Measurements from ENCODE around the gene DNAJB11. TPM values are rescaled to one million over a fixed set of nuclear protein-coding genes. Genes with fewer than 3 reads are reported as not detected.
"Not testable (repeated sequence)": the region's sequence is repeated elsewhere in the genome, so short reads cannot be mapped to it uniquely, and the experiment has no call there.

Gene DNAJB11
- total RNA-seq, 1 donor from 2014 or later = 71.2 TPM

DNA sequence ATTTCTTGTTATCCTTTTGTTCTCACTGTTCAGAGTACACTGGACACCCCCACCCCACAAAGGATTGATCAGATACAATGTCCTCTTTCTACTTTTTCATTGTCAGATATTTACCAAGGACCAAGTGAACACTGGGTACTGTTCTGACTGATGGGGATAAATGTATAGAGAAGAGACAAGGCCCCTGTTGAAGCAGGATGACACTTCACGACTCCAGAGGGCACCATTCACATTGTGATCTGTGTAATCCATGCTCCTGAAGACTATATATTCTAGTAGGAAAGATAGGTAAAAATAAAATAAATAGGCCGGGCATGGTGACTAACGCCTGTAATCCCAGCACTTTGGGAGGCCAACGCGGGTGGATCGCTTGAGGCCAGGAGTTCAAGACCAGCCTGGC, 19.1 kb upstream of the DNAJB11 start:
- H3K9me3 Mint-ChIP-seq (ENCODE audit: unreplicated experiment) = no peaks in the 10 kb centered on the region
- DNase-seq (ENCODE audit: low spot score) = no peak
- H3K27ac Mint-ChIP-seq (ENCODE audit: unreplicated experiment) = no peak overlapping the region
- no peak overlapping the region for H3K4me3 Mint-ChIP-seq (ENCODE audit: unreplicated experiment)
- H3K4me1 Mint-ChIP-seq (ENCODE audit: unreplicated experiment) = no peaks in the 10 kb centered on the region
- TF ChIP-seq, protein P1, sequence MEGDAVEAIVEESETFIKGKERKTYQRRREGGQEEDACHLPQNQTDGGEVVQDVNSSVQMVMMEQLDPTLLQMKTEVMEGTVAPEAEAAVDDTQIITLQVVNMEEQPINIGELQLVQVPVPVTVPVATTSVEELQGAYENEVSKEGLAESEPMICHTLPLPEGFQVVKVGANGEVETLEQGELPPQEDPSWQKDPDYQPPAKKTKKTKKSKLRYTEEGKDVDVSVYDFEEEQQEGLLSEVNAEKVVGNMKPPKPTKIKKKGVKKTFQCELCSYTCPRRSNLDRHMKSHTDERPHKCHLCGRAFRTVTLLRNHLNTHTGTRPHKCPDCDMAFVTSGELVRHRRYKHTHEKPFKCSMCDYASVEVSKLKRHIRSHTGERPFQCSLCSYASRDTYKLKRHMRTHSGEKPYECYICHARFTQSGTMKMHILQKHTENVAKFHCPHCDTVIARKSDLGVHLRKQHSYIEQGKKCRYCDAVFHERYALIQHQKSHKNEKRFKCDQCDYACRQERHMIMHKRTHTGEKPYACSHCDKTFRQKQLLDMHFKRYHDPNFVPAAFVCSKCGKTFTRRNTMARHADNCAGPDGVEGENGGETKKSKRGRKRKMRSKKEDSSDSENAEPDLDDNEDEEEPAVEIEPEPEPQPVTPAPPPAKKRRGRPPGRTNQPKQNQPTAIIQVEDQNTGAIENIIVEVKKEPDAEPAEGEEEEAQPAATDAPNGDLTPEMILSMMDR (IDR thresholded peaks at IDR 0.05; ENCODE audit: unreplicated experiment) = no peak
- H3K27me3 Mint-ChIP-seq (ENCODE audit: unreplicated experiment) = peaks cover 2% of the 10 kb centered on the region
- peaks cover 10% of the 10 kb centered on the region for H3K36me3 Mint-ChIP-seq (ENCODE audit: low read depth, unreplicated experiment)

DNA sequence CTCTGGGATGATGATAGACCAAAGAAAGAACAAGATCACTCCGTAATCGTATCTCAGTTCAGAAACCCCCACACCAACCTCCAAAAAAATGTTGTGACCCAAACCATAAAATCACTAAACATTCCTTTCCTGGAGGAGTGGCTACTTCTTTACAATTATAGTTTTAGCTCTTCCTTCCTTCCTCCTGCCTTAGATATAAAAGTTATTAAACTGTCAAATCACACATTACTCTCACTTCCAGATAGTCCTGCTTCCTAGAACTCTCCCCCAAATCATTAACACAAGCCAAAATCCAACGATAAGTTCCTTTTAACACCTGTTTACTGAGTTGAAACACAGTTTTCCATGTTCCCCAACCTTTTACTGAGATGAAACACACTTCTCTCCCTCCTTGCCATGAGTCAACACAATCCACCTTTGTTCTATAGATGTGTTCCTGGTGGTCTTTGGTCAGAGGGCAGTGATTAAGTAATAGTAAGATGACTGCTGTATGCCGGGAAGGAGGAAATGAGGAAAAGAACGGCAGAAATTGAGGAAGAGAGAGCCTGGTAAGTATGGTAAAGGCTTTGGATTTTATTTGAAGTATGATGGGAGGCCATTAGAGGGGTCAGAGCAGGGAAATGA, 18.0 kb upstream of the DNAJB11 start:
- no peak for DNase-seq (ENCODE audit: low spot score)
- TF ChIP-seq, protein P1 (IDR thresholded peaks at IDR 0.05; ENCODE audit: unreplicated experiment) = no peak
- Mint-ChIP-seq H3K4me3 (ENCODE audit: unreplicated experiment) (no peak overlapping the region), H3K4me1 (ENCODE audit: unreplicated experiment) (no peaks in the 10 kb centered on the region), H3K27ac (ENCODE audit: unreplicated experiment) (no peak overlapping the region), H3K9me3 (ENCODE audit: unreplicated experiment) (no peaks in the 10 kb centered on the region), H3K27me3 (ENCODE audit: unreplicated experiment) (peaks cover 2% of the 10 kb centered on the region), H3K36me3 (ENCODE audit: low read depth, unreplicated experiment) (peaks cover 10% of the 10 kb centered on the region)

DNA sequence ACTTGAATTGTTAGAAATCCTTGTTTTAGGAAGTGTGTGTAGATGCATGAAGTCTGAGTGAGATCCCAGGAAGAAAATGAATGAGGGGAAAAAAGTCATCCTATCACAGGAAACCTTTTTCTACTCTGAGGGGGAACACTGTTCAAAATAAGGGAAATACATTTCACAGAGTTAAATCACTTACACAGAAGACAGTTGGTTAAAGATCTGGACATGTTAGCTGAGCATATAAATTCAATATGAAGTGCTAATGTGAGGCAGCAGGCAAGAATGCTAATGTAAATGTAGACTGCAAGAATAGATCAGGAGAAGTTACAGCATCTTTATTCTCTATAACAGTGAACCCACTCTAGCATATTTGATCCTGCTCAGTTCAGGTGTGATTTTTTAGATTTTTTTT, 5.9 kb upstream of the DNAJB11 start:
- Mint-ChIP-seq H3K9me3 (ENCODE audit: unreplicated experiment) (no peaks in the 10 kb centered on the region), H3K4me3 (ENCODE audit: unreplicated experiment) (no peak overlapping the region), H3K4me1 (ENCODE audit: unreplicated experiment) (peaks cover 21% of the 10 kb centered on the region), H3K36me3 (ENCODE audit: low read depth, unreplicated experiment) (peaks cover 5% of the 10 kb centered on the region), H3K27ac (ENCODE audit: unreplicated experiment) (peak overlapping the region; percentile 26), H3K27me3 (ENCODE audit: unreplicated experiment) (no peaks in the 10 kb centered on the region)
- TF ChIP-seq, protein P1 (IDR thresholded peaks at IDR 0.05; ENCODE audit: unreplicated experiment) = no peak
- DNase-seq (ENCODE audit: low spot score) = no peak

DNA sequence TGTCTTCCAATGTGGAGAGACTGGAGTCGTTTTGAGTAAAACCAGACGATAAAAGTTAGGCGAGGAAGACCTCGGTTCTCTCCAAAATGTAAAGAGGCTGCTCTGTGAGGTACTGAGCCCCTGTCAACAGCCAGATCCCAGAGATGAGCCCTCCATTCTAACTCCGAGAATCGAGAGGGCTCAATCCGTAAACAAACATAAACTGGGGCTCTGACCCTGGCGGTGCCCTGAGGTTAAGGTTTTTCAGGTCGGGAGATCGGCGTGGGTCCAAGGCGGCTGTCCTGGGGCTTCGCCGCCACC, 3.8 kb upstream of the DNAJB11 start:
- peaks cover 12% of the 10 kb centered on the region for H3K36me3 Mint-ChIP-seq (ENCODE audit: low read depth, unreplicated experiment)
- TF ChIP-seq, protein P1 (IDR thresholded peaks at IDR 0.05; ENCODE audit: unreplicated experiment) = no peak
- H3K4me3 Mint-ChIP-seq (ENCODE audit: unreplicated experiment) = peak overlapping the region; percentile 95
- DNase-seq (ENCODE audit: low spot score) = no peak
- H3K4me1 Mint-ChIP-seq (ENCODE audit: unreplicated experiment) = peaks cover 30% of the 10 kb centered on the region
- H3K27ac Mint-ChIP-seq (ENCODE audit: unreplicated experiment) = peak overlapping the region; percentile 85
- no peaks in the 10 kb centered on the region for H3K9me3 Mint-ChIP-seq (ENCODE audit: unreplicated experiment)
- peaks cover 5% of the 10 kb centered on the region for H3K27me3 Mint-ChIP-seq (ENCODE audit: unreplicated experiment)

DNA sequence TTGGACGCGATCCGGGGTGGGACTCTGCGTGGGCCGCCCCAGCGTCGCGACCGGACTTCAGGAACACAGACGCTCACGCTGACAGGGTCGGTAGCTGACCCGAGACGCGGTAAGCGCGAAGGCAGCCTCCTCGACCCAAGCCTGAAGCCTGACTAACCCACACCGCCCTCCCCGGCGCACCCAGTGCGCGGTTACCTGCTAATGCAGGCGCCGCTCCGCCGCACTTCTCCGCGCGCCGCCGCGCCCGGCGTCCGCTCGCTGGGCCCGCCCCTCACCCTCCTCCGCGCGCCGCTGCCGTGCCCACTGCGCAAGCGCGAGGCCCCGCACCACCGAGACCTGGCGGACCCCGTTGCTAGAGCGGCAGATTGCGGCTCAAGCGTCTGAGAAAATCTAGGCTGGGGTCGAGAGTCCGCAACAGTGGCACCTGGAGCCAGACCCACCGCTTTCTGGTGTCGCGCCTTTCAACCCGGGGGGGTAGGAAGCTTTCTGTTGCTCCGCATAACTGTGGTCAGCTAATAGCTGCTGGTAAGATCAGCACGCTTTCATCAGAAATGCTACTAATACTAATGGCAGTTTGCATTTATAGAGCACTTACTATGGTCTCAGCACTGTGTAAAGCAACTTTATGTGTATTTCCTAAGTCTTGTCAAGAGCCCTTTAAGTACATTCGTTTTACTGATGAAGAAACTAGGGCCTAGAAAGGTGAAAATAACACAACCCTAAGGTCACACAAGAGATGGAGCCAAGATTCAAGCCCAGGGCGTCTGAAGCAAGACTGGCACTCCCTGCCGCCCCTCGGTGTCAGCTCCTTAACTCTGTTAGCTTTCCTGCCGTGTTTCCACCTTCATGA, 3.2 kb upstream of the DNAJB11 start, which contains the start of gene TBCCD1:
Gene TBCCD1 (minus strand): TSS at position 268 of the 850 bp plus-strand sequence. CDS start 3,010 bp downstream, outside the sequence.
- Mint-ChIP-seq H3K36me3 (ENCODE audit: low read depth, unreplicated experiment) (peaks cover 12% of the 10 kb centered on the region), H3K27ac (ENCODE audit: unreplicated experiment) (peak within 1 kb of the TSS; percentile 85), H3K4me3 (ENCODE audit: unreplicated experiment) (peak within 1 kb of the TSS; percentile 95), H3K27me3 (ENCODE audit: unreplicated experiment) (peaks cover 5% of the 10 kb centered on the region), H3K9me3 (ENCODE audit: unreplicated experiment) (no peaks in the 10 kb centered on the region), H3K4me1 (ENCODE audit: unreplicated experiment) (peaks cover 30% of the 10 kb centered on the region)
- DNase-seq (ENCODE audit: low spot score) = peak; percentile 98
- TF ChIP-seq, protein P1 (IDR thresholded peaks at IDR 0.05; ENCODE audit: unreplicated experiment) = no peak

DNA sequence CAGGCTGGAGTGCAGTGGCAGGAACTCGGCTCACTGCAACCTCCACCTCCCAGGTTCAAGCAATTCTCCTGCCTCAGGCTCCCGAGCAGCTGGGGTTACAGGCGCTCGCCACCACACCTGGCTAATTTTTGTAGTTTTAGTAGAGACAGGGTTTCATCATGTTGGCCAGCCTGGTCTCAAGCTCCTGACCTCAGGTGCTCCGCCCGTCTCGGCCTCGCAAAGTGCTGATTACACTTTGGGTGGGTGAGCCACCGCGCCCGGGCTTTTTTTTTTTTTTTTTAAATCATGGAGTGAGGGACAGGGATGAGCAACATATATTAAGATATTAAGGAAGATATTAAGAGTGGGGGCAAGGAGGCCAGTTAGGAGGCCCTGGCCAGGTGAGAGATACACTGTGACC, 1.2 kb upstream of the DNAJB11 start:
- H3K36me3 Mint-ChIP-seq (ENCODE audit: low read depth, unreplicated experiment) = peaks cover 12% of the 10 kb centered on the region
- H3K27ac Mint-ChIP-seq (ENCODE audit: unreplicated experiment) = peak overlapping the region; percentile 85
- H3K4me1 Mint-ChIP-seq (ENCODE audit: unreplicated experiment) = peaks cover 29% of the 10 kb centered on the region
- H3K9me3 Mint-ChIP-seq (ENCODE audit: unreplicated experiment); DNase-seq (ENCODE audit: low spot score); H3K27me3 Mint-ChIP-seq (ENCODE audit: unreplicated experiment): not testable (repeated sequence)
- H3K4me3 Mint-ChIP-seq (ENCODE audit: unreplicated experiment) = peak overlapping the region; percentile 99

Measured in endothelial cell (in vitro differentiated cells).